Stomach (tissue), 9 donors: ENCODE measurements around the gene TULP1. TPM values are rescaled to one million over a fixed set of nuclear protein-coding genes. Genes with fewer than 3 reads are reported as not detected.
A peak's percentile ranks its signal among the peaks of the same experiment; 100 is the strongest.

ENCODE experiments used
- DNase-seq, 2 donors: peaks; one replicate each; pipeline versions ENCODE4 v3.0.0 to v3.0.0-alpha.2; 2013 to 2019
- H3K27ac ChIP-seq, 5 donors: fragments of 200-600 bp in 4 of 5; sonication (generic) in 4 of 5; one replicate each; pipeline ENCODE4 v1.5.1; 2013 to 2019; ENCODE audit warnings: mild to moderate bottlenecking in 1 of 5, moderate library complexity in 1 of 5
- H3K27me3 ChIP-seq, 3 donors: fragments of 200-600 bp; sonication (generic); one replicate each; pipeline ENCODE4 v1.5.1; 2017 to 2019; ENCODE audit warnings: mixed run types in 1 of 3
- H3K36me3 ChIP-seq, 4 donors: fragments of 200-600 bp; sonication (generic); 1 replicate in 3 of 4; 2 replicates in 1 of 4; pipeline ENCODE4 v1.5.1; 2016 to 2019
- H3K4me1 ChIP-seq, 4 donors: fragments of 200-600 bp; sonication (generic); one replicate each; pipeline ENCODE4 v1.5.1; 2016 to 2019
- H3K4me3 ChIP-seq, 4 donors: fragments of 200-600 bp; sonication (generic) in 3 of 4; one replicate each; pipeline ENCODE4 v1.5.1; 2016 to 2019; ENCODE audit warnings: mild to moderate bottlenecking in 1 of 4
- H3K9me3 ChIP-seq, 4 donors: fragments of 200-600 bp; sonication (generic); one replicate each; pipeline ENCODE4 v1.5.1; 2016 to 2019
- EP300 ChIP-seq: sonication (generic); formaldehyde crosslinking; IDR thresholded peaks from one replicate; pipeline ENCODE4 v1.6.1; 2017; ENCODE audit warnings: antibody characterized with exemption
- POLR2A ChIP-seq, 4 donors: fragments of 450-650 bp; IDR thresholded peaks; one replicate each; pipeline ENCODE4 v1.6.1; 2016; ENCODE audit warnings: antibody characterized with exemption in 4 of 4, control low read depth in 2 of 4, mild to moderate bottlenecking in 1 of 4, moderate library complexity in 1 of 4
- POLR2AphosphoS5 ChIP-seq, 3 donors: sonication (generic); formaldehyde crosslinking; IDR thresholded peaks; one replicate each; pipeline ENCODE4 v1.6.1; 2016; ENCODE audit warnings: antibody characterized with exemption in 3 of 3
- WGBS, 5 donors: extraction: QIAGEN DNeasy Blood & Tissue Kit in 3 of 5; methylation state at CpG; one replicate each; pipeline versions ENCODE4 v1.1.5 to v1.1.7; 2013 to 2018; 5-methylcytosine and 5-hydroxymethylcytosine counted together
- intact Hi-C: fragments of 100-400 bp; cut with DNase I; formaldehyde crosslinking; loops from one replicate; pipeline ENCODE4 v1.15.1; 2023; ENCODE audit warnings: low total_unique reads
- polyA plus RNA-seq, 3 donors: library from polyadenylated mRNA; stranded (reverse); fragments of 200-250 nt; gene quantifications; one replicate each; pipeline ENCODE4 v1.2.3, GENCODE V29; 2013
- total RNA-seq, 5 donors: library from RNA; depleted of rRNA; stranded (reverse); fragments of >200 nt; gene quantifications; one replicate each; pipeline versions ENCODE4 v1.1.0 to v1.2.3, GENCODE V29; 2014 to 2016
- TF ChIP-seq, protein P1 (sequence below), 7 experiments: fragments of 450-650 bp in 4 of 7; fragments of 200-600 bp in 3 of 7; sonication (generic) in 3 of 7; IDR thresholded peaks; one replicate each; pipeline ENCODE4 v1.5.1; 2016 to 2019; ENCODE audit warnings: antibody characterized with exemption in 7 of 7, control low read depth in 2 of 7, mild to moderate bottlenecking in 1 of 7
- donor health status: healthy with polysubstance abuse.
- donor health status: Bipolar disorder and iron deficiency.
- donor health status: healthy.

The TULP1 gene
- total and polyA plus RNA-seq, 8 donors: 0.05 TPM; not detected in 7

DNA sequence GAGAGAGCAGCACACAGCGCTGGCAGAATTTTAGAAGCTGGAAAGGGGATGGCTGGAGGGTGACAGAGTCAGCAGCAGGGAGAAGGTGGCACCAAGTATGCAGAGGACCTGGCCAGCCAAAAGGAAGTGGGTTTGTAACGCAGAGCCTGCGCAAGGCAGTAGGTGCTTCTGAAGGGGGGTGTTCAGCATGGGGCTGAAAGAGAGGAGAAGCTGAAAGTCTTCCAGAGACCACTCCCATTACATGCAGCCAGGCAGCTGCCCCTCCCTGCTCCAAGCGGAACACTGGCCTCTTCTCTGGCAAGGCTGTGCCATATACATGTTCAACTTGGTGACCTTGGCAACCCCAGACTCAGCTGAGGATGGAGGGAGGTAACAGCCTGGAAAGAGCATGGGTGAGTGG, 42.1 kb upstream of the TULP1 start:
- H3K27me3 ChIP-seq: peaks cover 0 to 6% (median 0%) of the 10 kb centered on the region in 3 donors
- H3K27ac ChIP-seq: no peak overlapping the region
- intact Hi-C loops: no loop called here
- no peaks in the 10 kb centered on the region for H3K36me3 ChIP-seq
- 80 to 98% (median 84%) methylated on average over 4 of the region's 4 CpGs for WGBS, 5 donors
- H3K9me3 ChIP-seq: peaks cover 0 to 13% (median 9%) of the 10 kb centered on the region in 4 donors
- no peak for DNase-seq
- H3K4me1 ChIP-seq: no peaks in the 10 kb centered on the region
- no peak overlapping the region for H3K4me3 ChIP-seq
- TF ChIP-seq POLR2A (IDR thresholded peaks at IDR 0.05) (no peak), POLR2AphosphoS5 (IDR thresholded peaks at IDR 0.05) (no peak)

DNA sequence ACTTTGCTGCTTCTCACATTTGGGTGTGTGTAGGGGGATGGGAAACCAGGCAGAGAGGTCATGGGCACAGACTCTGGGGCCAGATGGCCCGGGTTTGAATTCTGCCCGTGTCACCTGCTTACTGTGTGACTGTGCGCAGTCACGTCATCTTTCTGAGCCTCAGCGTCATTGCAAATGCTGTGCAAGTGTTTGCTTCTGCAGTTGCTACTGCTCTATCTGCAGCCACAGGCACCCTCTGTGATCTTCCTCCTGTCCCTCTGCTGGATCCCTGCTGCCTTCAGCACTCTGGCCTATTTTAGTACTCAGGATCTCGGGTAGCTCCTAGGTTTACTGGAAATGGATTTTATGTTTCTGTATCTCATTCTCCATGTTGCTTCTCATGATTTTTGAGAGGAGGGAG, 40.6 kb upstream of the TULP1 start:
- H3K36me3 ChIP-seq: no peaks in the 10 kb centered on the region
- no peaks in the 10 kb centered on the region for H3K4me1 ChIP-seq
- TF ChIP-seq, protein P1, sequence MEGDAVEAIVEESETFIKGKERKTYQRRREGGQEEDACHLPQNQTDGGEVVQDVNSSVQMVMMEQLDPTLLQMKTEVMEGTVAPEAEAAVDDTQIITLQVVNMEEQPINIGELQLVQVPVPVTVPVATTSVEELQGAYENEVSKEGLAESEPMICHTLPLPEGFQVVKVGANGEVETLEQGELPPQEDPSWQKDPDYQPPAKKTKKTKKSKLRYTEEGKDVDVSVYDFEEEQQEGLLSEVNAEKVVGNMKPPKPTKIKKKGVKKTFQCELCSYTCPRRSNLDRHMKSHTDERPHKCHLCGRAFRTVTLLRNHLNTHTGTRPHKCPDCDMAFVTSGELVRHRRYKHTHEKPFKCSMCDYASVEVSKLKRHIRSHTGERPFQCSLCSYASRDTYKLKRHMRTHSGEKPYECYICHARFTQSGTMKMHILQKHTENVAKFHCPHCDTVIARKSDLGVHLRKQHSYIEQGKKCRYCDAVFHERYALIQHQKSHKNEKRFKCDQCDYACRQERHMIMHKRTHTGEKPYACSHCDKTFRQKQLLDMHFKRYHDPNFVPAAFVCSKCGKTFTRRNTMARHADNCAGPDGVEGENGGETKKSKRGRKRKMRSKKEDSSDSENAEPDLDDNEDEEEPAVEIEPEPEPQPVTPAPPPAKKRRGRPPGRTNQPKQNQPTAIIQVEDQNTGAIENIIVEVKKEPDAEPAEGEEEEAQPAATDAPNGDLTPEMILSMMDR (IDR thresholded peaks at IDR 0.05): no peak
- H3K4me3 ChIP-seq: no peak overlapping the region
- intact Hi-C loops: no loop called here
- H3K27ac ChIP-seq: no peak overlapping the region
- DNase-seq: no peak
- peaks cover 0 to 13% (median 9%) of the 10 kb centered on the region in 4 donors for H3K9me3 ChIP-seq
- peaks cover 0 to 6% (median 0%) of the 10 kb centered on the region in 3 donors for H3K27me3 ChIP-seq
- WGBS, 5 donors: 71 to 87% (median 78%) methylated on average over 6 of the region's 6 CpGs

DNA sequence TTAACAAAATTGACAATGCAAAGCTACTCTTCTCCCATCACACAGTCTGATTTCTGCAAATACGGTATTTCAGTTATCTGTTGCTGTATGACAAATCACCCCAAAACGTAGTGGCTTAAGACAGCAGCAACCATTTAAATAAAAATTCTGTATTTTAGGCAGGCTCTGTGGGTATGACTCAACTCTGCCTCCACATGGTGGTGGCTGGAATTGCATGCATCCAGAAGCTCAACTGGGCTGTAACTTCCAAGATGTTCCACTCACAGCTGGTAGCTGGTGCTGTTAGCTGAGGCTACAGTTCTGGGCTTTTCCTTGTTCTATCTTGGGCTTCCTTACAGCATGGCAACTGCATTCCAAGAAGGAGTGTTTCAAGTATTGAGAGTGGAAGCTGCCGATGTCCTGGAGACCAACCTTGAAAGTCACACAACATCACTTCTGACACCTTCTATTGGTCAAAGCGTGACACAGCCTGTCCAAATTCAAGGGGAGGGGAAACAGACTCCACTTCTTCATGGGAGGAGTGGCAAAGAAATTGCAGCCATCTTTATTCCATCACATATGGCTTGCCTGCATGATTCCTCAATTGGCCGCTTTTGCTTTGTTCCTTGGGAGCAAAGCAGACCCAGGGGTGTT, 39.7 kb upstream of the TULP1 start:
- intact Hi-C loops: no loop called here
- no peak overlapping the region for H3K27ac ChIP-seq
- H3K4me3 ChIP-seq: no peak overlapping the region
- H3K9me3 ChIP-seq: peaks cover 0 to 13% (median 9%) of the 10 kb centered on the region in 4 donors
- TF ChIP-seq, protein P1 (IDR thresholded peaks at IDR 0.05): peak in 4 of 7 experiments; percentile 44 to 70 (median 58)
- TF ChIP-seq POLR2AphosphoS5 (IDR thresholded peaks at IDR 0.05): no peak
- DNase-seq: peak; percentile 47 to 53
- peaks cover 0 to 8% (median 0%) of the 10 kb centered on the region in 3 donors for H3K27me3 ChIP-seq
- H3K4me1 ChIP-seq: no peaks in the 10 kb centered on the region
- 51 to 66% (median 64%) methylated on average over 5 of the region's 5 CpGs for WGBS, 5 donors
- no peaks in the 10 kb centered on the region for H3K36me3 ChIP-seq

DNA sequence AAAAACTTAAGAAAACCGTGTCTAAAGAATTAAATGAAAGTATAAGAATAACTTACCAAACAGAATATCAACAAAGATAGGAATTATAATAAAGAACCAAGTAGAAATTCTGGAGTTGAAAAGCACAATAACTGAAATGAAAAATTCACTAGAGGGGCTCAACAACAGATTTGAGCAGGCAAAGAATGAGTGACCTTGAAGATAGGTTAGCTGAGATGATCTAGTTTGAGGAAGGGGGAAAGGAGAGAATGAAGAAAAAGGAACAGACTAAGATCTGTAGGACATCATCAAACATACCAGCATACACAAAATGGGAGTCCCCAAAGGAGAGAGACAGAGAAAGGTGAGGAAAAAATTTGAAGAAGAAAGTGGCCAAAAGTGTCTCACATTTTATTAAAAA, 37.7 kb upstream of the TULP1 start:
- 55 to 74% (median 63%) methylated on average over 1 of the region's 1 CpG for WGBS, 5 donors
- TF ChIP-seq, protein P1 (IDR thresholded peaks at IDR 0.05): no peak
- TF ChIP-seq POLR2AphosphoS5 (IDR thresholded peaks at IDR 0.05) (no peak), POLR2A (IDR thresholded peaks at IDR 0.05) (no peak)

DNA sequence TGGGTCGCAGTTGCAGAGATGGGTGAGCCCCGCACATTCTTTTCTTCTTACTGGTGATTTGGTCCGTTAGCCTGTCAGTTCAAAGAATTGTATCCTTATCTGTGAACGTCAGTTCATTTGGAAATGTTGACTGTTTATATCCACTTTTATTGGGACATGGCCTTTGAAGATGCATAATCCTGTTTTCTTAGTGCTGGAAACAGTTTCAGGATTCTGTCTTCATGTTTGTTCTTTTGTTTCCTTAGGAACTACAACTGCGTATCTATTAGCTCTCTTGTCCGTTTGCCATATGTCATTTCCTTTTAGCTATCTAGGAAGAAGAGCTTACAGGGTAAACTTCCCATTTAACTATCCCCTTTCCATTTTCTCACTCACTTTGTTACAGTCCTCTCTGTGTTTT, 35.0 kb upstream of the TULP1 start:
- intact Hi-C loops: no loop called here
- WGBS, 5 donors: 31 to 45% (median 41%) methylated on average over 6 of the region's 6 CpGs
- Histone ChIP-seq H3K27me3 (peaks cover 0 to 18% (median 0%) of the 10 kb centered on the region in 3 donors), H3K4me3 (no peak overlapping the region), H3K4me1 (no peaks in the 10 kb centered on the region), H3K36me3 (no peaks in the 10 kb centered on the region), H3K27ac (no peak overlapping the region), H3K9me3 (peaks cover 0 to 12% (median 9%) of the 10 kb centered on the region in 4 donors)
- TF ChIP-seq, protein P1 (IDR thresholded peaks at IDR 0.05): no peak
- TF ChIP-seq POLR2AphosphoS5 (IDR thresholded peaks at IDR 0.05) (no peak), POLR2A (IDR thresholded peaks at IDR 0.05) (no peak), EP300 (no peak)
- no peak for DNase-seq

More for the DNA sequence above, 37.7 kb upstream of the TULP1 start:
- Histone ChIP-seq H3K4me1 (no peaks in the 10 kb centered on the region), H3K27ac (no peak overlapping the region), H3K9me3 (peaks cover 0 to 13% (median 9%) of the 10 kb centered on the region in 4 donors), H3K36me3 (no peaks in the 10 kb centered on the region), H3K27me3 (peaks cover 0 to 8% (median 0%) of the 10 kb centered on the region in 3 donors), H3K4me3 (no peak overlapping the region)
- DNase-seq: no peak
- intact Hi-C loops: no loop called here
